HepG2 (cell line): ENCODE data around the gene ADAT3. TPM values are rescaled to one million over a fixed set of nuclear protein-coding genes. Genes with fewer than 3 reads are reported as not detected.

ENCODE experiments used
- ARNT2 ChIP-seq: sonication (generic); formaldehyde crosslinking; IDR thresholded peaks from 2 replicates; pipeline ENCODE4 v1.8.0; 2022; ENCODE audit warnings: mild to moderate bottlenecking, low read depth, missing genetic modification reagents, moderate library complexity
- DMAP1 ChIP-seq: IDR thresholded peaks from 2 replicates; pipeline ENCODE4 v1.6.1; 2016
- FOXM1 ChIP-seq: sonication (generic); formaldehyde crosslinking; IDR thresholded peaks from 2 replicates; pipeline ENCODE4 v1.5.0; 2020; ENCODE audit warnings: missing genetic modification reagents
- HCFC1 ChIP-seq: fragments of 150-350 bp; IDR thresholded peaks from 2 replicates; pipeline ENCODE4 v1.6.1; 2014; ENCODE audit warnings: low read depth, low read length
- KAT8 ChIP-seq: IDR thresholded peaks from 2 replicates; pipeline ENCODE4 v1.6.1; 2016; ENCODE audit warnings: missing genetic modification reagents, missing compliant biosample characterization
- PHF5A ChIP-seq: IDR thresholded peaks from one replicate; pipeline ENCODE4 v1.6.1; 2018; ENCODE audit warnings: low read depth, missing genetic modification reagents; ENCODE audit not compliant: unreplicated experiment
- PRPF4 ChIP-seq: fragments of 200-400 bp; formaldehyde crosslinking; IDR thresholded peaks from 2 replicates; pipeline ENCODE4 v1.6.1; 2016; ENCODE audit warnings: low read length, low read depth; ENCODE audit not compliant: poor library complexity, severe bottlenecking
- RFXANK ChIP-seq: IDR thresholded peaks from 2 replicates; pipeline ENCODE4 v1.6.1; 2016
- SAP130 ChIP-seq: IDR thresholded peaks from 2 replicates; pipeline ENCODE4 v1.6.1; 2016; ENCODE audit warnings: low read depth
- SMARCC2 ChIP-seq: fragments of 450-650 bp; IDR thresholded peaks from 2 replicates; pipeline ENCODE4 v1.6.1; 2017; ENCODE audit warnings: antibody characterized with exemption, mild to moderate bottlenecking
- ZNF274 ChIP-seq: sonication (generic); formaldehyde crosslinking; IDR thresholded peaks from 2 replicates; pipeline ENCODE4 v1.5.1; 2020; ENCODE audit warnings: mild to moderate bottlenecking, missing genetic modification reagents
- ZNF496 ChIP-seq: sonication (generic); formaldehyde crosslinking; IDR thresholded peaks from 2 replicates; pipeline ENCODE4 v1.8.1; 2023; ENCODE audit warnings: mild to moderate bottlenecking, moderate library complexity, missing genetic modification reagents; ENCODE audit not compliant: insufficient replicate concordance
- ZNF564 ChIP-seq: sonication (generic); formaldehyde crosslinking; IDR thresholded peaks from 2 replicates; pipeline ENCODE4 v1.8.1; 2023; ENCODE audit warnings: mild to moderate bottlenecking, missing genetic modification reagents
- ZNF652 ChIP-seq: IDR thresholded peaks from 2 replicates; pipeline ENCODE4 v1.6.1; 2016; ENCODE audit warnings: low read depth, borderline replicate concordance
- ZNF724P ChIP-seq: sonication (generic); formaldehyde crosslinking; IDR thresholded peaks from 2 replicates; pipeline ENCODE4 v1.8.0; 2022; ENCODE audit warnings: missing genetic modification reagents, borderline replicate concordance
- polyA plus RNA-seq, 8 experiments: library from polyadenylated mRNA; depleted of rRNA in 3 of 8; stranded (reverse) in 7 of 8; unstranded in 1 of 8; fragments of >200 nt; fragmentation: Illumina TruSeq in 4 of 8; extraction: Trizol in 4 of 8; gene quantifications; 2 replicates each; pipeline versions ENCODE4 v1.2.1 to v1.2.3, GENCODE V29; 2011 to 2016; ENCODE audit warnings: low read depth in 4 of 8, missing spikeins in 1 of 8, mixed read lengths in 1 of 8; ENCODE audit not compliant: insufficient read depth in 1 of 8
- total RNA-seq, 5 experiments: library from RNA; depleted of rRNA; stranded (reverse); fragments of >200 nt; fragmentation: Illumina TruSeq; extraction: Trizol; gene quantifications; 2 replicates each; pipeline ENCODE4 v1.2.3, GENCODE V29; 2016; ENCODE audit warnings: low read depth in 1 of 5
- TF ChIP-seq, protein P1 (sequence below): sonication (generic); formaldehyde crosslinking; conservative IDR thresholded peaks from 2 replicates; pipeline ENCODE4 v1.5.0; 2020; ENCODE audit warnings: missing genetic modification reagents
- TF ChIP-seq, protein P2 (sequence below): sonication (generic); formaldehyde crosslinking; IDR thresholded peaks from 2 replicates; pipeline ENCODE4 v1.5.0; 2020; ENCODE audit warnings: missing genetic modification reagents
- TF ChIP-seq, protein P3 (sequence below): fragments of 450-650 bp; IDR thresholded peaks from 2 replicates; pipeline ENCODE4 v1.6.1; 2017; ENCODE audit warnings: mild to moderate bottlenecking
- TF ChIP-seq, protein P4 (sequence below): IDR thresholded peaks from 2 replicates; pipeline ENCODE4 v1.6.1; 2016; ENCODE audit warnings: low read depth, control low read depth
- TF ChIP-seq, protein P5 (sequence below), 2 experiments: sonication (generic) in 1 of 2; formaldehyde crosslinking in 1 of 2; IDR thresholded peaks; 2 replicates each; pipeline versions ENCODE4 v1.4.0 to v1.6.1; 2016 to 2020; ENCODE audit warnings: borderline replicate concordance in 1 of 2, low read depth in 1 of 2, mild to moderate bottlenecking in 1 of 2, missing genetic modification reagents in 1 of 2

Gene ADAT3
- total and polyA plus RNA-seq, 2 of the 13 experiments (the other 11 are each of a cell fraction or from before 2014, with no cell fraction given) = 0.95 to 3.5 TPM

DNA sequence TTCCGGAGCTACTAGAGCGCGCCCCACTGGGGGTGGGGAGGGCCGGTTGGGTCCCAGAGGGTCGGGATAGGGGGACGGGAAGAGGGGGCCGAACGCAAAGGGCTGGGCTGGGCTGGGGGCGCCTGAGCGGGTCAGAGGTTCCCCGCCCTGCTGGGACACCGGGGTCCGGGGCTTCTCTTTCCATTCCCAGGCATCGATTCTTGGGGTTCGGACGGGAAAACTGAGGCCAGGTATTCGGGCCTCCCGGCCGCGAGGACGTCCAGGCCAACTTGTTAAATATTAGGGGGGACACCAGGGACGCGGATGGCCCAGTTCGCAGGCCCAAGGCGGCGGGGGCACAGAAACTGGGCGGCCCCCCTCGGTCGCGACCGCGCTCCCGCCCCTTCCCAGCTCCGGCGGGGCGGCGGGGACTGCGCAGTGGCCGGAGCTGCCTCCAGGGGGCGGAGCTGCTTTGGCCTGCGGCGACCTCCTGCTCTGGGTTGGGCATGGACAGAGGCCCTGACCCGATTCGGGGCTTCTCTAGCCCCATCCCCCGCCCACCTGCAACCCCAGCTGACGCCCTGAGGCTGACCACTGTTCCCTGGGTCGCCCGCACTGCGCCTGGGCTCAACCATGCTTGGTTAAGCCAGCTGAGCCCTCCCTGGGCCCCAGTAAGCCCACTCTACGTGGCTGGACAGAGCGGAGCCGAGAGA is 40.6 kb upstream of the ADAT3 start (continued):
- TF ChIP-seq, protein P1, sequence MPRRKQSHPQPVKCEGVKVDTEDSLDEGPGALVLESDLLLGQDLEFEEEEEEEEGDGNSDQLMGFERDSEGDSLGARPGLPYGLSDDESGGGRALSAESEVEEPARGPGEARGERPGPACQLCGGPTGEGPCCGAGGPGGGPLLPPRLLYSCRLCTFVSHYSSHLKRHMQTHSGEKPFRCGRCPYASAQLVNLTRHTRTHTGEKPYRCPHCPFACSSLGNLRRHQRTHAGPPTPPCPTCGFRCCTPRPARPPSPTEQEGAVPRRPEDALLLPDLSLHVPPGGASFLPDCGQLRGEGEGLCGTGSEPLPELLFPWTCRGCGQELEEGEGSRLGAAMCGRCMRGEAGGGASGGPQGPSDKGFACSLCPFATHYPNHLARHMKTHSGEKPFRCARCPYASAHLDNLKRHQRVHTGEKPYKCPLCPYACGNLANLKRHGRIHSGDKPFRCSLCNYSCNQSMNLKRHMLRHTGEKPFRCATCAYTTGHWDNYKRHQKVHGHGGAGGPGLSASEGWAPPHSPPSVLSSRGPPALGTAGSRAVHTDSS = no peak
- TF ChIP-seq ARNT2 (CRISPR knock-in tag) (no peak), ZNF564 (CRISPR knock-in tag) (no peak), HCFC1 (no peak; the same call in 1 of the 2 replicates), SAP130 (CRISPR knock-in tag) (peak; percentile 56), ZNF274 (CRISPR knock-in tag) (peak; percentile 40; the same call in 1 of the 2 replicates), SMARCC2 (no peak), ZNF724P (CRISPR knock-in tag) (no peak), ZNF652 (CRISPR knock-in tag) (no peak), KAT8 (peak; percentile 47), ZNF496 (CRISPR knock-in tag) (no peak), DMAP1 (CRISPR knock-in tag) (peak; percentile 4; the same call in 1 of the 2 replicates), FOXM1 (CRISPR knock-in tag) (no peak), PHF5A (no peak), PRPF4 (no peak), RFXANK (CRISPR knock-in tag) (no peak)
- TF ChIP-seq, protein P2, sequence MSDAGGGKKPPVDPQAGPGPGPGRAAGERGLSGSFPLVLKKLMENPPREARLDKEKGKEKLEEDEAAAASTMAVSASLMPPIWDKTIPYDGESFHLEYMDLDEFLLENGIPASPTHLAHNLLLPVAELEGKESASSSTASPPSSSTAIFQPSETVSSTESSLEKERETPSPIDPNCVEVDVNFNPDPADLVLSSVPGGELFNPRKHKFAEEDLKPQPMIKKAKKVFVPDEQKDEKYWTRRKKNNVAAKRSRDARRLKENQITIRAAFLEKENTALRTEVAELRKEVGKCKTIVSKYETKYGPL (CRISPR knock-in tag) = no peak
- TF ChIP-seq, protein P3, sequence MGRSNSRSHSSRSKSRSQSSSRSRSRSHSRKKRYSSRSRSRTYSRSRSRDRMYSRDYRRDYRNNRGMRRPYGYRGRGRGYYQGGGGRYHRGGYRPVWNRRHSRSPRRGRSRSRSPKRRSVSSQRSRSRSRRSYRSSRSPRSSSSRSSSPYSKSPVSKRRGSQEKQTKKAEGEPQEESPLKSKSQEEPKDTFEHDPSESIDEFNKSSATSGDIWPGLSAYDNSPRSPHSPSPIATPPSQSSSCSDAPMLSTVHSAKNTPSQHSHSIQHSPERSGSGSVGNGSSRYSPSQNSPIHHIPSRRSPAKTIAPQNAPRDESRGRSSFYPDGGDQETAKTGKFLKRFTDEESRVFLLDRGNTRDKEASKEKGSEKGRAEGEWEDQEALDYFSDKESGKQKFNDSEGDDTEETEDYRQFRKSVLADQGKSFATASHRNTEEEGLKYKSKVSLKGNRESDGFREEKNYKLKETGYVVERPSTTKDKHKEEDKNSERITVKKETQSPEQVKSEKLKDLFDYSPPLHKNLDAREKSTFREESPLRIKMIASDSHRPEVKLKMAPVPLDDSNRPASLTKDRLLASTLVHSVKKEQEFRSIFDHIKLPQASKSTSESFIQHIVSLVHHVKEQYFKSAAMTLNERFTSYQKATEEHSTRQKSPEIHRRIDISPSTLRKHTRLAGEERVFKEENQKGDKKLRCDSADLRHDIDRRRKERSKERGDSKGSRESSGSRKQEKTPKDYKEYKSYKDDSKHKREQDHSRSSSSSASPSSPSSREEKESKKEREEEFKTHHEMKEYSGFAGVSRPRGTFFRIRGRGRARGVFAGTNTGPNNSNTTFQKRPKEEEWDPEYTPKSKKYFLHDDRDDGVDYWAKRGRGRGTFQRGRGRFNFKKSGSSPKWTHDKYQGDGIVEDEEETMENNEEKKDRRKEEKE = no peak
- TF ChIP-seq, protein P4, sequence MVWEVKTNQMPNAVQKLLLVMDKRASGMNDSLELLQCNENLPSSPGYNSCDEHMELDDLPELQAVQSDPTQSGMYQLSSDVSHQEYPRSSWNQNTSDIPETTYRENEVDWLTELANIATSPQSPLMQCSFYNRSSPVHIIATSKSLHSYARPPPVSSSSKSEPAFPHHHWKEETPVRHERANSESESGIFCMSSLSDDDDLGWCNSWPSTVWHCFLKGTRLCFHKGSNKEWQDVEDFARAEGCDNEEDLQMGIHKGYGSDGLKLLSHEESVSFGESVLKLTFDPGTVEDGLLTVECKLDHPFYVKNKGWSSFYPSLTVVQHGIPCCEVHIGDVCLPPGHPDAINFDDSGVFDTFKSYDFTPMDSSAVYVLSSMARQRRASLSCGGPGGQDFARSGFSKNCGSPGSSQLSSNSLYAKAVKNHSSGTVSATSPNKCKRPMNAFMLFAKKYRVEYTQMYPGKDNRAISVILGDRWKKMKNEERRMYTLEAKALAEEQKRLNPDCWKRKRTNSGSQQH (CRISPR knock-in tag) = no peak
- TF ChIP-seq, protein P5, sequence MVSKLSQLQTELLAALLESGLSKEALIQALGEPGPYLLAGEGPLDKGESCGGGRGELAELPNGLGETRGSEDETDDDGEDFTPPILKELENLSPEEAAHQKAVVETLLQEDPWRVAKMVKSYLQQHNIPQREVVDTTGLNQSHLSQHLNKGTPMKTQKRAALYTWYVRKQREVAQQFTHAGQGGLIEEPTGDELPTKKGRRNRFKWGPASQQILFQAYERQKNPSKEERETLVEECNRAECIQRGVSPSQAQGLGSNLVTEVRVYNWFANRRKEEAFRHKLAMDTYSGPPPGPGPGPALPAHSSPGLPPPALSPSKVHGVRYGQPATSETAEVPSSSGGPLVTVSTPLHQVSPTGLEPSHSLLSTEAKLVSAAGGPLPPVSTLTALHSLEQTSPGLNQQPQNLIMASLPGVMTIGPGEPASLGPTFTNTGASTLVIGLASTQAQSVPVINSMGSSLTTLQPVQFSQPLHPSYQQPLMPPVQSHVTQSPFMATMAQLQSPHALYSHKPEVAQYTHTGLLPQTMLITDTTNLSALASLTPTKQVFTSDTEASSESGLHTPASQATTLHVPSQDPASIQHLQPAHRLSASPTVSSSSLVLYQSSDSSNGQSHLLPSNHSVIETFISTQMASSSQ (IDR thresholded peaks at IDR 0.05; ENCODE audit: low read depth) = no peak
- TF ChIP-seq, protein P5 (CRISPR knock-in tag; IDR thresholded peaks at IDR 0.05; ENCODE audit: borderline replicate concordance) = no peak
